SK-N-SH (cell line): ENCODE measurements around the gene OPCML.

Source experiments
- CTCF ChIP-seq: fragments of 200-600 bp; sonication (generic); IDR thresholded peaks from 2 replicates; pipeline ENCODE4 v1.6.1; 2017; ENCODE audit warnings: antibody characterized with exemption, mild to moderate bottlenecking, moderate library complexity
- EZH2phosphoT487 ChIP-seq: fragments of 200-600 bp; sonication (generic); IDR thresholded peaks from 2 replicates; pipeline ENCODE4 v1.6.1; 2017; ENCODE audit warnings: low read depth, mixed run types, mild to moderate bottlenecking, antibody characterized with exemption, moderate library complexity, borderline replicate concordance
- GATA2 ChIP-seq: sonication (generic); formaldehyde crosslinking; IDR thresholded peaks from 2 replicates; pipeline ENCODE4 v1.5.0; 2020; ENCODE audit warnings: mild to moderate bottlenecking, missing genetic modification reagents
- RAD21 ChIP-seq: IDR thresholded peaks from 2 replicates; pipeline ENCODE4 v1.6.1; 2012; ENCODE audit warnings: mild to moderate bottlenecking, low read length
- YY1 ChIP-seq: IDR thresholded peaks from 2 replicates; pipeline ENCODE4 v1.4.0; 2012; ENCODE audit warnings: low read depth, mild to moderate bottlenecking
- ZBTB33 ChIP-seq: IDR thresholded peaks from 2 replicates; pipeline ENCODE4 v1.4.0; 2012; ENCODE audit warnings: low read depth, borderline replicate concordance

GRCh38 chr11:132770829-132771530, 761.3 kb downstream of the OPCML start:
- TF ChIP-seq CTCF (no peak), ZBTB33 (no peak), YY1 (no peak), RAD21 (no peak), EZH2phosphoT487 (no peak), GATA2 (CRISPR knock-in tag) (no peak)
